ENCODE results near the gene HUNK. TPM values are rescaled to one million over a fixed set of nuclear protein-coding genes. Genes with fewer than 3 reads are reported as not detected.

The HUNK gene
- total and polyA plus RNA-seq, 2 donors (not counting 1 experiment from before 2014, with no cell fraction given), result 0.01 to 0.07 TPM

GRCh38 chr21:32007456-32007855 is 134.6 kb downstream of the HUNK start:
- H3K4me3 ChIP-seq (ENCODE audit: control extremely low read depth in 1 of 5, extremely low read depth in 1 of 5, insufficient read depth in 1 of 5, low read depth in 2 of 5, low read length in 4 of 5), result no peak overlapping the region
- no peaks in the 10 kb centered on the region for H3K36me3 ChIP-seq (replicated peaks in 1 of 2; ENCODE audit: control extremely low read depth in 1 of 2, control insufficient read depth in 1 of 2, extremely low read depth in 1 of 2, insufficient read depth in 2 of 2, low read length in 1 of 2)
- no peaks in the 10 kb centered on the region for H3K4me1 ChIP-seq (ENCODE audit: control insufficient read depth in 2 of 2, insufficient read depth in 2 of 2, low read length in 2 of 2)
- no peak for ATAC-seq (ENCODE audit: low read depth)
- H3K4me3 Mint-ChIP-seq, result no peak overlapping the region
- H4K20me1 ChIP-seq (ENCODE audit: control insufficient read depth, insufficient read depth, low read length, poor library complexity, severe bottlenecking), result no peaks in the 10 kb centered on the region
- TF ChIP-seq EZH2 (IDR thresholded peaks at IDR 0.05; ENCODE audit: borderline replicate concordance, insufficient read depth, low read depth, low read length, poor library complexity, severe bottlenecking), result no peak
- no peak for TF ChIP-seq CTCF (IDR thresholded peaks at IDR 0.05)
- H3K4me1 Mint-ChIP-seq, result no peaks in the 10 kb centered on the region
- no peak overlapping the region for H2AFZ ChIP-seq (ENCODE audit: insufficient read depth, low read depth, low read length, poor library complexity, severe bottlenecking)
- no peaks in the 10 kb centered on the region for H3K9me3 Mint-ChIP-seq (ENCODE audit: insufficient read depth)
- no peaks in the 10 kb centered on the region for H3K79me2 ChIP-seq (ENCODE audit: control insufficient read depth, insufficient read depth, low read length)
- peaks cover 0 to 4% (median 0%) of the 10 kb centered on the region in 3 donors for H3K9me3 ChIP-seq (ENCODE audit: control extremely low read depth in 1 of 3, control insufficient read depth in 2 of 3, insufficient read depth in 1 of 3, low read length in 2 of 3)
- no peak for DNase-seq
- H3K27ac Mint-ChIP-seq, result no peak overlapping the region
- H3K4me2 ChIP-seq (replicated peaks; ENCODE audit: low read depth, low read length, poor library complexity, severe bottlenecking), result no peak overlapping the region
- intact Hi-C loops (cut with micrococcal nuclease), result no loop called here
- H3K27ac ChIP-seq (ENCODE audit: low read length in 2 of 2), result no peak overlapping the region
- H3K27me3 Mint-ChIP-seq, result peaks cover 3% of the 10 kb centered on the region
- CTCF ChIA-PET, result no interaction called here
- no peaks in the 10 kb centered on the region for H3K27me3 ChIP-seq (replicated peaks in 1 of 4; ENCODE audit: control extremely low read depth in 1 of 4, control insufficient read depth in 3 of 4, insufficient read depth in 4 of 4, low read length in 3 of 4)
- POLR2A ChIA-PET, result no interaction called here
- no peak overlapping the region for H3K9ac ChIP-seq (ENCODE audit: low read length)
- 89% methylated on average over 4 of the region's 5 CpGs for WGBS (ENCODE audit: insufficient coverage)

DNA sequence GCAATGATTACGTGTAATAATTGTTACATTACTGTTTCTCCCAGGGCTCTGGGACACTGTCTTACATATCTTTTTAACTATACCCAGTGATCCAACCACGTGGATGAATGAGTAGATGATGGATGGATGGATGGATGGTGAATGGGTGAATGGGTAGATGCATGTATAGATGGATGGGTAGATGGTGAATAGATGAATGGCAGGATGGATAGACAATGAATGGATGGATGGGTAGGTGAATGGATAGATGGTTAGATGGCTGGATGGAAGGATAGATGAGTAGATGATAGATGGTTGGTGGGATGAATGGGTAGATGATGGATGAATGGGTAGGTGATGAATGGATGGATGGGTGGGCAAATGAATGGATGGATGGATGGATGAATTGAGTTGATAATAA is 135.9 kb downstream of the HUNK start:
- intact Hi-C loops (cut with micrococcal nuclease), result no loop called here
- WGBS (ENCODE audit: insufficient coverage), result 33% methylated on average over 1 of the region's 2 CpGs
- H3K27ac Mint-ChIP-seq, result no peak overlapping the region
- no peak for DNase-seq
- no peaks in the 10 kb centered on the region for H3K9me3 Mint-ChIP-seq (ENCODE audit: insufficient read depth)
- CTCF ChIA-PET, result no interaction called here
- Histone ChIP-seq H4K20me1 (ENCODE audit: control insufficient read depth, insufficient read depth, low read length, poor library complexity, severe bottlenecking) (no peaks in the 10 kb centered on the region), H2AFZ (ENCODE audit: insufficient read depth, low read depth, low read length, poor library complexity, severe bottlenecking) (no peak overlapping the region), H3K4me3 (ENCODE audit: control extremely low read depth in 1 of 5, extremely low read depth in 1 of 5, insufficient read depth in 1 of 5, low read depth in 2 of 5, low read length in 4 of 5) (no peak overlapping the region), H3K9me3 (ENCODE audit: control extremely low read depth in 1 of 3, control insufficient read depth in 2 of 3, insufficient read depth in 1 of 3, low read length in 2 of 3) (peaks cover 0 to 4% (median 0%) of the 10 kb centered on the region in 3 donors), H3K36me3 (replicated peaks in 1 of 2; ENCODE audit: control extremely low read depth in 1 of 2, control insufficient read depth in 1 of 2, extremely low read depth in 1 of 2, insufficient read depth in 2 of 2, low read length in 1 of 2) (no peaks in the 10 kb centered on the region), H3K4me1 (ENCODE audit: control insufficient read depth in 2 of 2, insufficient read depth in 2 of 2, low read length in 2 of 2) (no peaks in the 10 kb centered on the region), H3K9ac (ENCODE audit: low read length) (no peak overlapping the region), H3K4me2 (replicated peaks; ENCODE audit: low read depth, low read length, poor library complexity, severe bottlenecking) (no peak overlapping the region), H3K79me2 (ENCODE audit: control insufficient read depth, insufficient read depth, low read length) (no peaks in the 10 kb centered on the region), H3K27me3 (replicated peaks in 1 of 4; ENCODE audit: control extremely low read depth in 1 of 4, control insufficient read depth in 3 of 4, insufficient read depth in 4 of 4, low read length in 3 of 4) (no peaks in the 10 kb centered on the region), H3K27ac (ENCODE audit: low read length in 2 of 2) (no peak overlapping the region)
- H3K27me3 Mint-ChIP-seq, result no peaks in the 10 kb centered on the region
- POLR2A ChIA-PET, result no interaction called here
- no peaks in the 10 kb centered on the region for H3K4me1 Mint-ChIP-seq
- H3K4me3 Mint-ChIP-seq, result no peak overlapping the region
- no peak for TF ChIP-seq CTCF (IDR thresholded peaks at IDR 0.05)
- ATAC-seq (ENCODE audit: low read depth), result no peak

Measured in B cell (primary cell).